Nephron (organoid): ENCODE results near the gene COA1.
A peak's percentile ranks its signal among the peaks of the same experiment; 100 is the strongest.
"Not testable (repeated sequence)": the region's sequence is repeated elsewhere in the genome, so short reads cannot be mapped to it uniquely, and the experiment has no call there.

Experiments used
- H3K27ac Mint-ChIP-seq, 3 experiments: 2 replicates each; pipeline ENCODE4 v1.8.0; 2020; ENCODE audit warnings: mixed read lengths in 3 of 3, mild to moderate bottlenecking in 2 of 3, moderate library complexity in 1 of 3
- H3K27me3 Mint-ChIP-seq: 2 replicates; pipeline ENCODE4 v1.8.0; 2021; ENCODE audit warnings: low read depth, mild to moderate bottlenecking, moderate library complexity, mixed read lengths
- H3K36me3 Mint-ChIP-seq: 2 replicates; pipeline ENCODE4 v1.8.0; 2020; ENCODE audit warnings: low read depth, mixed read lengths
- H3K4me1 Mint-ChIP-seq: 2 replicates; pipeline ENCODE4 v1.8.0; 2020; ENCODE audit warnings: mixed read lengths
- H3K4me3 Mint-ChIP-seq, 3 experiments: 2 replicates each; pipeline ENCODE4 v1.8.0; 2020; ENCODE audit warnings: mild to moderate bottlenecking in 3 of 3, mixed read lengths in 3 of 3, moderate library complexity in 2 of 3
- H3K9me3 Mint-ChIP-seq: 2 replicates; pipeline ENCODE4 v1.8.0; 2020; ENCODE audit warnings: mixed read lengths
- CTCF ChIP-seq, 3 experiments: fragments of 200-600 bp; sonication (generic); IDR thresholded peaks; one replicate each; pipeline ENCODE4 v1.5.0; 2021; ENCODE audit warnings: antibody characterized with exemption in 3 of 3; ENCODE audit not compliant: unreplicated experiment in 3 of 3

COA1 gene

DNA sequence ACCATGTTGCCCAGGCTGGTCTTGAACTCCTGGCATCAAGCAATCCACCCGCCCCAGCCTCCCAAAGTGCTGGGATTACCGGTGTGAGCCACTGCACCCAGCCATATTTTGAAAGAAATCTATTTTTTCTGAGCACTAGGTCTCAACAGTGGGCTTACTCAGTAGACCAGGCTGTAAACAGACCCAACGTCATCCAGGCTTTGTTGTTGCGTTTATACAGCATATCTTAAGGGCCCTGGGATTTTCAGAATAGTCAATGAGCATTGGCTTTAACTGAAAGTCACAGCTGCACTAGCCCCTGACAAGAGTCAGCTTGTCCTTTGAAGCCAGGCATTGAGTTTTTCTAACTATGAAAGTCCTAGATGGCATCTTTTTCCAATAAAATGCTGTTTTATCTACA is 96.6 kb downstream of the COA1 start:
- Mint-ChIP-seq H3K36me3 (peaks cover 81% of the 10 kb centered on the region), H3K27ac (no peak overlapping the region), H3K27me3 (no peaks in the 10 kb centered on the region), H3K4me3 (no peak overlapping the region), H3K9me3 (no peaks in the 10 kb centered on the region), H3K4me1 (peaks cover 5% of the 10 kb centered on the region)
- TF ChIP-seq CTCF (IDR thresholded peaks at IDR 0.05; ENCODE audit: unreplicated experiment in 3 of 3), result no peak

- Mint-ChIP-seq H3K36me3 (peaks cover 77% of the 10 kb centered on the region), H3K4me3 (no peak overlapping the region), H3K27ac (peak overlapping the region in 1 of 3 experiments; percentile 3), H3K4me1 (peaks cover 5% of the 10 kb centered on the region), H3K9me3 (no peaks in the 10 kb centered on the region), H3K27me3 (no peaks in the 10 kb centered on the region)
- TF ChIP-seq CTCF (IDR thresholded peaks at IDR 0.05; ENCODE audit: unreplicated experiment in 3 of 3), result no peak
These were observed 97.8 kb downstream of the COA1 start for GRCh38 chr7:43631559-43631958.

DNA sequence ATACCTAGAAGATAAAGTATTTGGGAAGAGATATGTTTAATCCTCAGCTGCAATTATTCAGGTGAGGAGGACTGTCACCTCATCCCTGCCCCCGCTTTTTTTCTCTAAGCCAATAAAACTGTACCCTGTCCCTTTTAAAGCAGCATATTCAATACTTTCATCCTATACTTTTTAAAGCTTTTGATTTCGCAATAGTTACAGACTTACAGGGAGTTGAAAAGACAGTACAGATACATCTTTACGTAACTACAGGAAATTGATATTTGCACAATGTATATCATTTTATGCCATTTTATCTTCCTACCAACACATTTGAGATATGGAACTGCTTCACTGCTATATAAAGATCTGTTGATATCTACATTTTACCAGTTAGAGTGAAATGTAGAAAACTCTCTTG is 98.8 kb downstream of the COA1 start:
- Mint-ChIP-seq H3K9me3 (no peaks in the 10 kb centered on the region), H3K4me1 (peaks cover 5% of the 10 kb centered on the region), H3K27ac (no peak overlapping the region), H3K36me3 (peaks cover 74% of the 10 kb centered on the region), H3K4me3 (no peak overlapping the region), H3K27me3 (no peaks in the 10 kb centered on the region)
- no peak for TF ChIP-seq CTCF (IDR thresholded peaks at IDR 0.05; ENCODE audit: unreplicated experiment in 3 of 3)

DNA sequence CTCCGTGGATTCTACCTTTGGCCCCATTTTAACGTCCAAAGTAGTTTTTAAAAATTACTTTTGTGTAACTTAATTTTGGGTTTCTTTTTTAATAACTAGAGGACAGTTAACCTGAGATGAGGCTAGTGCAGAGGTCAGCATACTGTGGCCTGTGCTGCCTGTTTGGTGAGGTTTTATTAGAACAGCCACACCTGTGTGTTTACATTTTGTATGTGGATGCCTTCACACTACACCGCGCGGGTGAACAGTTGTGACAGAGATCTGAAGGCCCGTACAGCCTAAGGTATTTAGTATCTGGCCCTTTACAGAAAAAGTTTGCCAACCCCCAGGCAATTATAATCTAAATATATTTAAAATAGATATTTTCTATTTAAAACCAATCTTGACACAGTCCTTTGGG is 99.5 kb downstream of the COA1 start:
- Mint-ChIP-seq H3K9me3 (no peaks in the 10 kb centered on the region), H3K27ac (no peak overlapping the region), H3K4me1 (peaks cover 5% of the 10 kb centered on the region), H3K27me3 (no peaks in the 10 kb centered on the region), H3K4me3 (no peak overlapping the region), H3K36me3 (peaks cover 71% of the 10 kb centered on the region)
- no peak for TF ChIP-seq CTCF (IDR thresholded peaks at IDR 0.05; ENCODE audit: unreplicated experiment in 3 of 3)

GRCh38 chr7:43628431-43628830 is 100.9 kb downstream of the COA1 start:
- H3K4me1 Mint-ChIP-seq, result peaks cover 5% of the 10 kb centered on the region
- no peak for TF ChIP-seq CTCF (IDR thresholded peaks at IDR 0.05; ENCODE audit: unreplicated experiment in 3 of 3)
- H3K36me3 Mint-ChIP-seq, result peaks cover 66% of the 10 kb centered on the region
- no peak overlapping the region for H3K4me3 Mint-ChIP-seq
- no peak overlapping the region for H3K27ac Mint-ChIP-seq
- H3K9me3 Mint-ChIP-seq, result no peaks in the 10 kb centered on the region
- no peaks in the 10 kb centered on the region for H3K27me3 Mint-ChIP-seq

GRCh38 chr7:43627798-43628197 is 101.5 kb downstream of the COA1 start:
- Mint-ChIP-seq H3K27ac (peak overlapping the region in 1 of 3 experiments; percentile 2), H3K36me3 (peaks cover 64% of the 10 kb centered on the region)
- H3K4me1 Mint-ChIP-seq, H3K9me3 Mint-ChIP-seq, H3K4me3 Mint-ChIP-seq, H3K27me3 Mint-ChIP-seq: not testable (repeated sequence)
